Bronchial epithelial cell (primary cell): ENCODE results near the gene RBM19. TPM values are rescaled to one million over a fixed set of nuclear protein-coding genes. Genes with fewer than 3 reads are reported as not detected.

ENCODE experiments used
- DNase-seq: peaks from one replicate; pipeline ENCODE4 v3.0.0-alpha.2; 2010; ENCODE audit warnings: low read depth
- FAIRE-seq: peaks from 2 replicates; lab custom pipeline; 2011; peaks lifted over from hg19 to GRCh38; lab: Jason Lieb, UNC
- H3K27me3 ChIP-seq: 2 replicates; pipeline ENCODE4 v1.5.1; 2011; ENCODE audit warnings: low read length; ENCODE audit not compliant: control insufficient read depth, insufficient read depth
- H3K36me3 ChIP-seq: 2 replicates; pipeline ENCODE4 v1.5.1; 2011; ENCODE audit warnings: low read length; ENCODE audit not compliant: control insufficient read depth, insufficient read depth
- H3K4me3 ChIP-seq: 2 replicates; pipeline ENCODE4 v1.5.1; 2011; ENCODE audit warnings: mild to moderate bottlenecking, low read depth, low read length, control low read depth
- total RNA-seq: library from RNA; depleted of rRNA; stranded (reverse); fragments of >200 nt; gene quantifications from 2 replicates; pipeline ENCODE4 v1.2.1, GENCODE V29; 2014
- TF ChIP-seq, protein P1 (sequence below): IDR thresholded peaks from 2 replicates; pipeline ENCODE4 v1.5.1; 2011; ENCODE audit warnings: mild to moderate bottlenecking, moderate library complexity, low read length, control low read depth, inconsistent platforms; ENCODE audit not compliant: insufficient read depth, severe bottlenecking

RBM19 gene
- total RNA-seq, 1 donor from 2014 or later, result 19.0 TPM

- DNase-seq (no peak), FAIRE-seq (no peak)
- TF ChIP-seq, protein P1, sequence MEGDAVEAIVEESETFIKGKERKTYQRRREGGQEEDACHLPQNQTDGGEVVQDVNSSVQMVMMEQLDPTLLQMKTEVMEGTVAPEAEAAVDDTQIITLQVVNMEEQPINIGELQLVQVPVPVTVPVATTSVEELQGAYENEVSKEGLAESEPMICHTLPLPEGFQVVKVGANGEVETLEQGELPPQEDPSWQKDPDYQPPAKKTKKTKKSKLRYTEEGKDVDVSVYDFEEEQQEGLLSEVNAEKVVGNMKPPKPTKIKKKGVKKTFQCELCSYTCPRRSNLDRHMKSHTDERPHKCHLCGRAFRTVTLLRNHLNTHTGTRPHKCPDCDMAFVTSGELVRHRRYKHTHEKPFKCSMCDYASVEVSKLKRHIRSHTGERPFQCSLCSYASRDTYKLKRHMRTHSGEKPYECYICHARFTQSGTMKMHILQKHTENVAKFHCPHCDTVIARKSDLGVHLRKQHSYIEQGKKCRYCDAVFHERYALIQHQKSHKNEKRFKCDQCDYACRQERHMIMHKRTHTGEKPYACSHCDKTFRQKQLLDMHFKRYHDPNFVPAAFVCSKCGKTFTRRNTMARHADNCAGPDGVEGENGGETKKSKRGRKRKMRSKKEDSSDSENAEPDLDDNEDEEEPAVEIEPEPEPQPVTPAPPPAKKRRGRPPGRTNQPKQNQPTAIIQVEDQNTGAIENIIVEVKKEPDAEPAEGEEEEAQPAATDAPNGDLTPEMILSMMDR, result no peak
- Histone ChIP-seq H3K27me3 (no peaks in the 10 kb centered on the region), H3K4me3 (no peak overlapping the region), H3K36me3 (no peaks in the 10 kb centered on the region)
Observed at GRCh38 chr12:113831476-113831875, 134.6 kb downstream of the RBM19 start.

DNA sequence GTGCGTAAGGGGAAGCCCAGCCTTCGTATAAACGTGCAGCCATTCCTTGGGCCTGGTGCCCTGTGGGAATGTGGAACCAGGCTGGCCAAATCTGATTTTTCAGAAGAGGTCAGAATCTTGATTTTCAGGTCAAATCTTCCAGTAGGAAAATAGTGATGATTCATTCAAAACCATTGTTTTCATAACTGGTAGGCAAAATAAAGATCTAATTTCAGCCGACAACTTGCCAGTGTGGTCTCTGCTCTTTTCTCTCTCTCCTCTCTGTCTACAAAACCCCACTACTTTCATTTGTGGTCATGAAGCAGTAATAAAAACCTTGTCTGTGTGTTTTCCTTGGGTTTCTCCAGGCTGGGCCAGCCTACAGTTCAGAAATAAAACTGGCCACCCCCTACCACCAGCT lies 135.1 kb downstream of the RBM19 start:
- TF ChIP-seq, protein P1, result no peak
- H3K36me3 ChIP-seq, result no peaks in the 10 kb centered on the region
- no peak for FAIRE-seq
- DNase-seq, result no peak
- H3K27me3 ChIP-seq, result no peaks in the 10 kb centered on the region
- no peak overlapping the region for H3K4me3 ChIP-seq

DNA sequence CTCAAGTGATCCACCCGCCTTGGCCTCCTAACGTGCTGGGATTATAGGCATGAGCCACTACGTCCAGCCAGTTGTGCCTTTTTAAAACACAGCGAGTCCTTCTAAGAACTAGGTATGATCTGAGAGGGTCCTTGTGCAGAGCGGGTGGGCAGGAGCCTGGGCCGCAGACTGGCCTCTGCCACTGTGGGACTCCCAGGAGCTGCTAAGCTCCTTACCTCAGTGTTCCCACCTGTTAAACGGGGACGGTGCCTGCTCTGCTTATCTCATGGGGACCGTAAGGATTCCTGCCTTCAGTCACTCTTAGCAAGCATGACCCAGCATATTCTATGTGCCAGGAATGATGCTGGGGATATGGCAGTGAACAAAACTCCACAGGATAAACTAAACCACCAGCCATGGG lies 136.9 kb downstream of the RBM19 start:
- TF ChIP-seq, protein P1, result no peak
- Histone ChIP-seq H3K4me3 (no peak overlapping the region), H3K27me3 (no peaks in the 10 kb centered on the region), H3K36me3 (no peaks in the 10 kb centered on the region)
- no peak for FAIRE-seq
- no peak for DNase-seq

- no peak overlapping the region for H3K4me3 ChIP-seq
- H3K36me3 ChIP-seq, result no peaks in the 10 kb centered on the region
- no peak for FAIRE-seq
- no peaks in the 10 kb centered on the region for H3K27me3 ChIP-seq
- TF ChIP-seq, protein P1, result no peak
- DNase-seq, result no peak
Observed at GRCh38 chr12:113827539-113828114, 138.5 kb downstream of the RBM19 start.

GRCh38 chr12:113826805-113827538 lies 139.2 kb downstream of the RBM19 start:
- H3K36me3 ChIP-seq, result peaks cover 3% of the 10 kb centered on the region
- H3K4me3 ChIP-seq, result no peak overlapping the region
- FAIRE-seq (no peak), DNase-seq (no peak)
- TF ChIP-seq, protein P1, result no peak
- no peaks in the 10 kb centered on the region for H3K27me3 ChIP-seq
